Prostate gland (tissue), 2 donors: Measurements from ENCODE around the gene TCF7L1. TPM values are rescaled to one million over a fixed set of nuclear protein-coding genes. Genes with fewer than 3 reads are reported as not detected.

Source experiments
- DNase-seq: peaks from one replicate; pipeline ENCODE4 v3.0.0-alpha.2; 2019; ENCODE audit warnings: low spot score
- H3K27ac ChIP-seq, 2 donors: fragments of 200-600 bp; sonication (generic); 2 replicates each; pipeline ENCODE4 v1.5.1; 2017 to 2019
- H3K27me3 ChIP-seq: fragments of 200-600 bp; sonication (generic); replicated peaks from 2 replicates; pipeline ENCODE4 v1.5.1; 2019; ENCODE audit not compliant: insufficient read depth
- H3K36me3 ChIP-seq, 2 donors: fragments of 200-600 bp; sonication (generic); 1 replicate in 1 of 2; 2 replicates in 1 of 2; pipeline versions ENCODE4 v1.5.1 to v1.8.1; 2017 to 2019
- H3K4me1 ChIP-seq: fragments of 200-600 bp; sonication (generic); replicated peaks from 2 replicates; pipeline ENCODE4 v1.5.1; 2019
- H3K4me3 ChIP-seq, 2 donors: fragments of 200-600 bp; sonication (generic); 2 replicates each; pipeline ENCODE4 v1.5.1; 2017 to 2019
- H3K9me3 ChIP-seq: fragments of 200-600 bp; sonication (generic); 2 replicates; pipeline ENCODE4 v1.5.1; 2017
- CTCF ChIP-seq, 4 experiments: fragments of 200-600 bp in 2 of 4; fragments of 450-650 bp in 2 of 4; sonication (generic) in 2 of 4; IDR thresholded peaks; 1 replicate in 3 of 4; 2 replicates in 1 of 4; pipeline ENCODE4 v1.5.1; 2016 to 2019; ENCODE audit warnings: antibody characterized with exemption in 4 of 4, mild to moderate bottlenecking in 2 of 4, moderate library complexity in 2 of 4
- POLR2A ChIP-seq: fragments of 450-650 bp; IDR thresholded peaks from one replicate; pipeline ENCODE4 v1.6.1; 2016; ENCODE audit warnings: antibody characterized with exemption, mild to moderate bottlenecking
- POLR2AphosphoS5 ChIP-seq: sonication (generic); formaldehyde crosslinking; IDR thresholded peaks from one replicate; pipeline ENCODE4 v1.6.1; 2017; ENCODE audit warnings: antibody characterized with exemption
- WGBS: methylation state at CpG from one replicate; pipeline ENCODE4 v1.1.5; 2018; 5-methylcytosine and 5-hydroxymethylcytosine counted together
- intact Hi-C: fragments of 100-400 bp; cut with DNase I; formaldehyde crosslinking; loops from one replicate; pipeline ENCODE4 v1.14.2; 2022
- total RNA-seq, 2 donors: library from RNA; depleted of rRNA; stranded (reverse); fragments of >200 nt; gene quantifications; one replicate each; pipeline ENCODE4 v1.1.0, GENCODE V29; 2016

TCF7L1 gene
- total RNA-seq, 2 donors from 2014 or later, result 2.6 to 7.0 TPM

GRCh38 chr2:85134255-85134895 lies 1.2 kb downstream of the TCF7L1 start:
- peak; percentile 40 for DNase-seq
- H3K27me3 ChIP-seq, result no peaks in the 10 kb centered on the region
- peak; percentile 18 for TF ChIP-seq POLR2AphosphoS5
- TF ChIP-seq CTCF (IDR thresholded peaks at IDR 0.05), result no peak
- TF ChIP-seq POLR2A, result no peak
- no peaks in the 10 kb centered on the region for H3K36me3 ChIP-seq
- H3K27ac ChIP-seq, result peak overlapping the region; percentile 74 to 75
- intact Hi-C loops, result no loop called here
- no peaks in the 10 kb centered on the region for H3K4me1 ChIP-seq
- WGBS, result under 1% methylated on average over 44 of the region's 45 CpGs
- H3K9me3 ChIP-seq, result no peaks in the 10 kb centered on the region
- peak overlapping the region; percentile 50 to 57 for H3K4me3 ChIP-seq

GRCh38 chr2:85134896-85135659 lies 1.9 kb downstream of the TCF7L1 start:
- TF ChIP-seq CTCF (IDR thresholded peaks at IDR 0.05) (no peak), POLR2A (no peak), POLR2AphosphoS5 (no peak)
- intact Hi-C loops, result no loop called here
- Histone ChIP-seq H3K36me3 (no peaks in the 10 kb centered on the region), H3K4me3 (peak overlapping the region; percentile 50 to 57), H3K27me3 (no peaks in the 10 kb centered on the region), H3K27ac (peak overlapping the region in 1 of 2 donors; percentile 75), H3K9me3 (no peaks in the 10 kb centered on the region), H3K4me1 (no peaks in the 10 kb centered on the region)
- no peak for DNase-seq
- WGBS, result 26% methylated on average over 46 of the region's 46 CpGs

GRCh38 chr2:85135660-85135914 lies 2.4 kb downstream of the TCF7L1 start:
- H3K4me3 ChIP-seq, result no peak overlapping the region
- TF ChIP-seq POLR2AphosphoS5 (no peak), CTCF (IDR thresholded peaks at IDR 0.05) (no peak), POLR2A (no peak)
- intact Hi-C loops, result no loop called here
- no peak overlapping the region for H3K27ac ChIP-seq
- no peaks in the 10 kb centered on the region for H3K36me3 ChIP-seq
- no peaks in the 10 kb centered on the region for H3K4me1 ChIP-seq
- no peaks in the 10 kb centered on the region for H3K9me3 ChIP-seq
- WGBS, result 52% methylated on average over 4 of the region's 4 CpGs
- no peaks in the 10 kb centered on the region for H3K27me3 ChIP-seq
- no peak for DNase-seq

GRCh38 chr2:85137156-85137555 lies 4.0 kb downstream of the TCF7L1 start:
- no peaks in the 10 kb centered on the region for H3K36me3 ChIP-seq
- H3K9me3 ChIP-seq, result no peaks in the 10 kb centered on the region
- intact Hi-C loops, result no loop called here
- no peak for DNase-seq
- no peaks in the 10 kb centered on the region for H3K27me3 ChIP-seq
- no peak overlapping the region for H3K4me3 ChIP-seq
- WGBS, result 91% methylated on average over 1 of the region's 1 CpG
- TF ChIP-seq CTCF (IDR thresholded peaks at IDR 0.05), result no peak
- no peak for TF ChIP-seq POLR2A
- no peak for TF ChIP-seq POLR2AphosphoS5
- no peak overlapping the region for H3K27ac ChIP-seq
- no peaks in the 10 kb centered on the region for H3K4me1 ChIP-seq
